GM23338 (cell line): Measurements from ENCODE around the gene UBAC2. TPM values are rescaled to one million over a fixed set of nuclear protein-coding genes. Genes with fewer than 3 reads are reported as not detected.

Experiments used
- ATAC-seq: fragments of 200-7000 bp; cut with Tn5 transposase; 3 replicates; pipeline ENCODE4 v1.9.1; 2020
- DNase-seq: peaks from one replicate; pipeline ENCODE4 v3.0.0-alpha.2; 2015; ENCODE audit warnings: low spot score
- H2AFZ ChIP-seq: fragments of 200-600 bp; sonication (generic); 2 replicates; pipeline ENCODE4 v1.8.0; 2016; ENCODE audit warnings: antibody characterized with exemption, mild to moderate bottlenecking, moderate library complexity
- H3F3A ChIP-seq: fragments of 200-600 bp; sonication (generic); replicated peaks from 2 replicates; pipeline ENCODE4 v1.8.0; 2017; ENCODE audit warnings: antibody characterized with exemption, mixed run types, low read depth
- H3K27ac ChIP-seq: fragments of 200-600 bp; sonication (generic); 2 replicates; pipeline ENCODE4 v1.6.1; 2016; ENCODE audit warnings: low read depth
- H3K27me3 ChIP-seq: fragments of 200-600 bp; sonication (generic); 2 replicates; pipeline ENCODE4 v1.8.0; 2016; ENCODE audit warnings: mild to moderate bottlenecking, mixed run types, moderate library complexity; ENCODE audit not compliant: insufficient read depth
- H3K36me3 ChIP-seq: fragments of 200-600 bp; sonication (generic); 2 replicates; pipeline ENCODE4 v1.8.0; 2016; ENCODE audit warnings: mild to moderate bottlenecking; ENCODE audit not compliant: insufficient read depth
- H3K4me1 ChIP-seq: fragments of 200-600 bp; sonication (generic); 2 replicates; pipeline ENCODE4 v1.8.0; 2016; ENCODE audit warnings: mild to moderate bottlenecking, moderate library complexity; ENCODE audit not compliant: insufficient read depth
- H3K4me2 ChIP-seq: fragments of 200-600 bp; sonication (generic); 2 replicates; pipeline ENCODE4 v1.7.1; 2017; ENCODE audit warnings: mixed run types
- H3K4me3 ChIP-seq: fragments of 200-600 bp; sonication (generic); 2 replicates; pipeline ENCODE4 v1.6.1; 2016; ENCODE audit warnings: mixed run types
- H3K79me2 ChIP-seq: fragments of 200-600 bp; sonication (generic); replicated peaks from 2 replicates; pipeline ENCODE4 v1.8.0; 2017; ENCODE audit warnings: mild to moderate bottlenecking; ENCODE audit not compliant: insufficient read depth
- H3K9me2 ChIP-seq: fragments of 200-600 bp; sonication (generic); 2 replicates; pipeline ENCODE4 v1.8.0; 2017; ENCODE audit not compliant: insufficient read depth
- H4K20me1 ChIP-seq: fragments of 200-600 bp; sonication (generic); replicated peaks from 2 replicates; pipeline ENCODE4 v1.8.0; 2017; ENCODE audit warnings: mild to moderate bottlenecking; ENCODE audit not compliant: insufficient read depth
- H3K27ac Mint-ChIP-seq: 2 replicates; pipeline ENCODE4 v1.8.0; 2020; ENCODE audit warnings: inconsistent platforms, mild to moderate bottlenecking, moderate library complexity, mixed read lengths
- H3K27me3 Mint-ChIP-seq: 3 replicates; pipeline ENCODE4 v1.8.0; 2022; ENCODE audit warnings: low read depth, mild to moderate bottlenecking, moderate library complexity, mixed read lengths, inconsistent platforms; ENCODE audit not compliant: insufficient read depth, poor library complexity
- H3K36me3 Mint-ChIP-seq: 3 replicates; pipeline ENCODE4 v1.8.0; 2021; ENCODE audit warnings: low read depth, mild to moderate bottlenecking, inconsistent platforms, moderate library complexity, mixed read lengths
- H3K4me1 Mint-ChIP-seq: 3 replicates; pipeline ENCODE4 v1.8.0; 2020; ENCODE audit warnings: mild to moderate bottlenecking, inconsistent platforms, mixed read lengths
- H3K4me3 Mint-ChIP-seq: 3 replicates; pipeline ENCODE4 v1.8.0; 2021; ENCODE audit warnings: moderate library complexity, mild to moderate bottlenecking, inconsistent platforms, mixed read lengths
- H3K9me3 Mint-ChIP-seq: 3 replicates; pipeline ENCODE4 v1.8.0; 2020; ENCODE audit warnings: moderate library complexity, mild to moderate bottlenecking, inconsistent platforms, mixed read lengths
- CREB1 ChIP-seq: fragments of 250-450 bp; sonication (Bioruptor Pico); IDR thresholded peaks from 2 replicates; pipeline ENCODE4 v1.5.0; 2020; ENCODE audit warnings: low read depth, mild to moderate bottlenecking, moderate library complexity
- CTCF ChIP-seq, 2 experiments: fragments of 200-600 bp in 1 of 2; sonication (generic) in 1 of 2; conservative IDR thresholded peaks; 2 replicates each; pipeline versions ENCODE4 v1.5.1 to v1.6.1; 2016 to 2017; ENCODE audit warnings: antibody characterized with exemption in 2 of 2, low read depth in 2 of 2, mild to moderate bottlenecking in 2 of 2, moderate library complexity in 1 of 2
- ETS1 ChIP-seq: IDR thresholded peaks from 2 replicates; pipeline ENCODE4 v1.6.1; 2016; ENCODE audit warnings: antibody characterized with exemption
- EZH2 ChIP-seq: fragments of 200-600 bp; sonication (generic); IDR thresholded peaks from one replicate; pipeline ENCODE4 v1.8.0; 2017; ENCODE audit warnings: antibody characterized with exemption, mild to moderate bottlenecking, low read depth; ENCODE audit not compliant: unreplicated experiment
- EZH2phosphoT487 ChIP-seq: fragments of 200-600 bp; sonication (generic); IDR thresholded peaks from one replicate; pipeline ENCODE4 v1.8.1; 2018; ENCODE audit warnings: antibody characterized with exemption; ENCODE audit not compliant: unreplicated experiment
- JUNB ChIP-seq: IDR thresholded peaks from one replicate; pipeline ENCODE4 v1.6.1; 2016; ENCODE audit warnings: antibody characterized with exemption; ENCODE audit not compliant: unreplicated experiment
- NANOG ChIP-seq: IDR thresholded peaks from 2 replicates; pipeline ENCODE4 v1.6.1; 2016; ENCODE audit warnings: antibody characterized with exemption, borderline replicate concordance
- POLR2AphosphoS5 ChIP-seq: IDR thresholded peaks from 2 replicates; pipeline ENCODE4 v1.6.1; 2016; ENCODE audit warnings: antibody characterized with exemption, low read depth
- REST ChIP-seq: IDR thresholded peaks from one replicate; pipeline ENCODE4 v1.6.1; 2018; ENCODE audit warnings: antibody characterized with exemption; ENCODE audit not compliant: unreplicated experiment
- STAT1 ChIP-seq: IDR thresholded peaks from one replicate; pipeline ENCODE4 v1.6.1; 2016; ENCODE audit warnings: antibody characterized with exemption; ENCODE audit not compliant: unreplicated experiment
- ZNF114 ChIP-seq: fragments of 250-450 bp; sonication (Bioruptor Pico); IDR thresholded peaks from 2 replicates; pipeline ENCODE4 v1.5.0; 2020; ENCODE audit warnings: mild to moderate bottlenecking, moderate library complexity
- ZNF331 ChIP-seq: fragments of 250-450 bp; sonication (Bioruptor Pico); IDR thresholded peaks from 2 replicates; pipeline ENCODE4 v1.5.0; 2020; ENCODE audit warnings: low read depth, mild to moderate bottlenecking, moderate library complexity
- ZNF462 ChIP-seq: fragments of 250-450 bp; sonication (Bioruptor Pico); IDR thresholded peaks from 2 replicates; pipeline ENCODE4 v1.5.0; 2020; ENCODE audit warnings: mild to moderate bottlenecking, moderate library complexity
- polyA plus RNA-seq: library from polyadenylated mRNA; unstranded; fragments of >200 nt; fragmentation: Nextera tagmentation; extraction: Ambion mirVana; gene quantifications from 2 replicates; pipeline ENCODE4 v1.2.1, GENCODE V29; 2016
- total RNA-seq: library from RNA; depleted of rRNA; stranded (reverse); fragments of >200 nt; shearing (Covaris generic); gene quantifications from 2 replicates; pipeline ENCODE4 v1.2.3, GENCODE V29; 2014

Gene UBAC2
- total and polyA plus RNA-seq, 2 experiments from 2014 or later: 37.9 to 76.9 TPM

GRCh38 chr13:99214731-99215130 is 14.1 kb downstream of the UBAC2 start:
- H3K36me3 ChIP-seq: no peaks in the 10 kb centered on the region
- DNase-seq (no peak), ATAC-seq (no peak)
- peaks cover 46% of the 10 kb centered on the region; the same call in 1 of the 2 replicates for H4K20me1 ChIP-seq
- H2AFZ ChIP-seq: no peak overlapping the region
- H3K9me3 Mint-ChIP-seq: no peaks in the 10 kb centered on the region
- peaks cover 47% of the 10 kb centered on the region for H3K4me1 Mint-ChIP-seq
- H3K4me2 ChIP-seq: peak overlapping the region; percentile 51; the same call in 1 of the 2 replicates
- peak overlapping the region; percentile 34 for H3K4me3 ChIP-seq
- peak overlapping the region; percentile 79 for H3K27ac Mint-ChIP-seq
- TF ChIP-seq POLR2AphosphoS5 (no peak), REST (no peak), ETS1 (no peak), ZNF114 (CRISPR knock-in tag) (no peak), ZNF462 (CRISPR knock-in tag) (no peak), ZNF331 (CRISPR knock-in tag) (no peak), EZH2 (no peak), CTCF (conservative IDR thresholded peaks at IDR 0.05; ENCODE audit: low read depth in 2 of 2) (no peak), JUNB (no peak), EZH2phosphoT487 (no peak), STAT1 (no peak), CREB1 (CRISPR knock-in tag) (no peak), NANOG (no peak)
- H3F3A ChIP-seq: no peaks in the 10 kb centered on the region
- H3K9me2 ChIP-seq: no peaks in the 10 kb centered on the region
- H3K79me2 ChIP-seq: peaks cover 100% of the 10 kb centered on the region
- H3K27me3 ChIP-seq: no peaks in the 10 kb centered on the region
- H3K27ac ChIP-seq: peak overlapping the region; percentile 42; the same call in 1 of the 2 replicates
- H3K27me3 Mint-ChIP-seq: peaks cover 8% of the 10 kb centered on the region
- peaks cover 7% of the 10 kb centered on the region; the same call in 2 of the 3 replicates for H3K36me3 Mint-ChIP-seq
- no peak overlapping the region for H3K4me3 Mint-ChIP-seq
- peaks cover 19% of the 10 kb centered on the region for H3K4me1 ChIP-seq
